ENCODE results near the gene MFN2.

DNA sequence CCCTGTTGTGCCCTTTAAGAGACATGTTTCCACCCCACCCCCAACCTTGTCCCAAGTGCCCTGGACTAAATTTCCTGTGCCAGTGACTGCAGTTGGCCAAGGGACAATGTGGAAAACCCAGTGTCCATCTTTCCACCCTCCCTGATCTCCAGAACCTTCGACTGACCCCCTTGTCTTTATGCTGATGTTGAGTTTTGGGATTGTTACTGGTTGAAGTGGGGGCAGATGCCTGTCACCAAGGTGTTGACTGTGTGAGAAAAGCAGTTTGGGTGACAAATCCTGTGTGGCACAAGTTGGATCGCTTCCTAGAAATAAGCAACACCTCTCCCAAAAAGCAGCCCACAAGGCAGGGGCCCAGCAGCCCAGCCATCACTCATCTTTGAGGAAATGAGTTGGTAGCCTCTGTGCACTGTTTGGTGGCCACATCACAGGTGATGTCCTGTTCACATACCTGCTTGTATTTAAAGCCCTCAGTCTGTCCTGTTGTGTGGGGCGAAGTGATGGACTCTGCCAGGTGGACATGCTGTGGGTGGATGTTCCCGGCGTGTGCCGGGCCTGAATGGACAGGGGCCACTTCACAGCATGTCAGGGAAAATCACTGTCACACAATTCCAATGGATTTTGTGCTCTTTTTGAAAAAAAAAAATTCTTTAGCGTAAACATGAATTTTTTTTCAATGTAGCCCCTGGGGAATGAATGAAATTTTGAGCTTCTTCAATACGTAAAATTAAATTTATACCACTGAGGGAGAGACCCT lies 32.5 kb downstream of the MFN2 start:
- no peak for TF ChIP-seq PKNOX1 (IDR thresholded peaks at IDR 0.05)
- TF ChIP-seq NFRKB (IDR thresholded peaks at IDR 0.05): no peak
- TF ChIP-seq FOXK2 (IDR thresholded peaks at IDR 0.05): no peak
- no peak for TF ChIP-seq SUZ12 (IDR thresholded peaks at IDR 0.05)
- no peak for TF ChIP-seq FOXM1 (IDR thresholded peaks at IDR 0.05; ENCODE audit: borderline replicate concordance)
